Sigmoid colon (tissue), 4 donors: ENCODE results near the gene KCNS3.

Experiments
- EP300 ChIP-seq, 4 donors: sonication (generic); formaldehyde crosslinking; IDR thresholded peaks; one replicate each; pipeline ENCODE4 v1.6.1; 2017; ENCODE audit warnings: antibody characterized with exemption in 4 of 4
- POLR2A ChIP-seq, 2 donors: fragments of 450-650 bp; IDR thresholded peaks; one replicate each; pipeline ENCODE4 v1.6.1; 2016; ENCODE audit warnings: antibody characterized with exemption in 2 of 2, mild to moderate bottlenecking in 2 of 2, moderate library complexity in 2 of 2

DNA sequence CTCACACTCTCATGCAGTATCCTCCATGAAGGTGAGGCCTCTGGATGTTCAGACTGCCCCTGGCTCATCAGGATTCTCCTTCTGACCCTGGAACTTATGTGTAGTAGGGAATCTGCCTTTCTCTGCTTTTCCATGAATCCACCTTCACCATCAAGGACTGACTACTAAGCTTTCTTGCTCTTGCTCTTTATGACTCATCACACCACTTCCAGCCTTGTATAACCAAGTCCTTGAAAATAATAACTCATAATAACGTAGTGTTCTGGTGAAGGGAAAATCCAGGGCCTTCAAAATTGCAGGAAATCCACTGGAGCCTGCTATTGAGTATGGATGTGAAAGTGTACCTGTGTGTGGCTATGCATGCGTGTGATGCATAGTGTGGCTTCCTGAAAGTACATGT is 11.3 kb upstream of the KCNS3 start:
- TF ChIP-seq POLR2A (IDR thresholded peaks at IDR 0.05), result no peak
- TF ChIP-seq EP300 (IDR thresholded peaks at IDR 0.05), result no peak
